ENCODE results near the gene EXTL1.
A peak's percentile ranks its signal among the peaks of the same experiment; 100 is the strongest.

Gene EXTL1

DNA sequence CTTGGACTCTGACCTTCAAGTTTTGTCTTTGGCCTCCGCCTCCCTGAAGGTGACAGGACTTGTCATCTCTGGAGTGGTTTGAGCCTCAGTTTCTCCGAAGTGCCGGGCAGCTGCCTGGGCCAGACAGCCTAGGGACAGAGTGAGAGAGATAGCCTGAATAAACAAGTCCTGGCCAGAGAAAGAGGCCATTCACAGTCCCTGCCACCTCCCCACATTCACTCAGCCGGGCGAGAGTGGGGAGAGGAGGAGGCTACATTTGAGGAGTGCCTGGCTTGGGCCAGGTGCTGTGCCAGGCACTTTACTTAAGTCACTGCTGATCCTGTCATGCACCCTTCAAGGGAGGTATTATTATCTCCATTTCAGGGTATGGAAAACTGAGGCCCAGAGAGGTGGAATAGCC lies 3.5 kb downstream of the EXTL1 start:
- DNase-seq, result no peak

DNA sequence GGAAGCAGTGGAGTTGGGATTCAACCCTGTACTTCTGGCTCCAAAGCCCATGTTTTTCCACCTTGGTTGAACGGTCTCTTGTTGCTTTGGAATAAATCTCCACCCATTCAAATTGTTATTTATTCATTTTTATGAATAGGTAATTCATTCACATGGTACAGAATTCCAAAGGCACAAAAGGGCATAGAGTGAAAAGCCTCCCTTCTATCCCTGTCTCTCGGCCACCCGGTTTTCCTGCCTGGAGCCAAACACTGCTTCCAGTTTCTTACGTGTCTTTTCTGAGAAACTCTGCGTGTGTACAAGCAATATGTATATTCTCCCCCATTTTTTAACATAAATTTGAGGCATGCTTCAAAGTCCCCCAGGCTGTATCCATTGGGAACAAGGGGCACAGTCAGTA lies 3.9 kb downstream of the EXTL1 start:
- DNase-seq, result no peak

DNA sequence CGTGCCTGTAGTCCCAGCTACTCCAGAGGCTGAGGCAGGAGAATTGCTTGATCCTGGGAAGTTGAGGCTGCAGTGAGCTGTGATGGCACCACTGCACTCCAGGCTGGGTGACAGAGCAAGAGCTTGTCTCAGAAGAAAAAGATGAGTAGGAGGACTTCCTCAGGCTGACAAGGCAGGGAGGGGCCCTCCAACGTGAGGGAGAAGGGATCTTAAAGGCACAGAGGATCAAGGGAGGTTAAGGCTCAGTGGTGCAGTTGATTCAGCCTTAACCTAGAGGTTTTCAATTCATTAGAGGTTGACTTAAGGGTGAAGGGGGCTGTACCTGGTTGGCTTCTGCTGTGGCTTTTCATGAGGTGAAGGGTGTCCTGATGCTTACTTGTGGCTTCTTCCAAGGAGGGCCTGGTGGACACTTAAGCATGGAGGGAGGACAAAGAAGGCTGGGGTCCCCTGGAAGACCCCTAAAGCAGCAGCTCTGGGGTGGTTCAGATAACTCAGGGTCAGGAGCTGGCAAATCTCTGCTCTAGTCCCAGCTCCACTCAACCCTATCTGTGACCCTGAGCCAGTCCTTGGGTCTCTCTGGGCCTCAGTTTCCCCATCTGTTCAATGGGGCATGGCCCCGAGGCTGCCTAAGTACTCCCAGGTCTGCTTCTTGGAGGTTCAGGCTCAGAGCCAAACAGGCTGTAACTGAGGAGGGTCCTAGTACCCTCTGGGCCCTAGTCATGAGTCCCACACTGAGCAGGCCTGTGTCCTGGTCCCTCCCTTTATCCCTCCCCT lies 6.3 kb downstream of the EXTL1 start:
- DNase-seq, result no peak

- DNase-seq, result no peak
These were observed 7.0 kb downstream of the EXTL1 start for GRCh38 chr1:26028490-26028980.

DNA sequence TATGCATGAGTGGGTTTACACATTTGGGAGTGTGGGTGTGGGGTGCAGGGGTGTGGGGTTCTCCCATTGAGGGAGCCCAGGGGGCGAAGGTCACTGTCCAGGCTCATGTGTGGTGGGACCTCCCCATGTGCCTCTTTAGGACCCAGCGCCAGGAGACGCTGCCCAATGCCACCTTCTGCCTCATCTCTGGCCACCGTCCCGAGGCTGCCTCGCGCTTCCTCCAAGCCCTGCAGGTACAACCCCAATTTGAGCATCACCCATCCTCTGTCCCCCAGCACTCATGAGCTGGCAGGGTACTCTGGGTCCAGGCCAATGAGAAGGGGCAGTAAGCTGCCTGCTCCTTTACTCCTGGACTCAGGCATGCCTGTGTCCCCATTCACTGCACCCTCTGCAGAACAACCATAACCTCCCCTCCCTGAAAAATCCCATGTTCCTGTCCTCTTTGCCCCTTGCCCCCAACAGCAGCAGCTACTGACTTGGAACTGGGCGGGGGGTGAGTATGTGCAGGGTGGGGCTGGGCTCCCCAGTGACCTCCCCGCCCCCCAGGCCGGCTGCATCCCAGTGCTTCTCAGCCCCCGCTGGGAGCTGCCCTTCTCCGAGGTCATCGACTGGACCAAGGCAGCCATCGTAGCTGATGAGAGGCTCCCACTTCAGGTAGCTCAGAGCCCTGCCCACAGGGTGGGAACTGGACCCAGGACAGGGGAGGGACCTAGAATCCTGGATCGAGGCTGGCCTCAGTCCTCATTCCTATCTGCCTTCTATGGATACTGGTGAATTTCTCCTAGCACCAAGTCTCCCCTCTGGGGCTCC lies 7.7 kb downstream of the EXTL1 start:
- no peak for DNase-seq

GRCh38 chr1:26029864-26030481 lies 8.4 kb downstream of the EXTL1 start:
- DNase-seq, result no peak

DNA sequence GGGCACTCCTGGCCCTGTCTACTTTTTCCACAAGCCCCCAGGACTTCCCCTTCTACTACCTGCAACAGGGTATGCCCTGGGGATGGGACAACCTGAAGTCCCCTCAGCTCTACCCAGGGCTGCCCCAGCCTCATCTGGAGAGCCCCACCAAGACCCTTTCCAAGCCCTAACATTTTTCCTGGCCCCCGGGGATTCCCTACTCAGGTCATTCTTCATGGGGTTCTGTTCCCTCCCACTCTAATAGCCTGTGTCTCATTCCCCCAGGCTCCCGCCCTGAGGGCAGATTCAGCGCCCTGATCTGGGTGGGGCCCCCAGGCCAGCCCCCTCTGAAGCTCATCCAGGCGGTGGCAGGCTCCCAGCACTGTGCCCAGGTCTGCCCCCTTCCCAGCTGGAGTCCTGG lies 9.6 kb downstream of the EXTL1 start:
- no peak for DNase-seq

GRCh38 chr1:26031611-26032220 lies 10.1 kb downstream of the EXTL1 start:
- DNase-seq, result peak; percentile 68

- no peak for DNase-seq
These were observed 11.2 kb downstream of the EXTL1 start for GRCh38 chr1:26032656-26033357.

DNA sequence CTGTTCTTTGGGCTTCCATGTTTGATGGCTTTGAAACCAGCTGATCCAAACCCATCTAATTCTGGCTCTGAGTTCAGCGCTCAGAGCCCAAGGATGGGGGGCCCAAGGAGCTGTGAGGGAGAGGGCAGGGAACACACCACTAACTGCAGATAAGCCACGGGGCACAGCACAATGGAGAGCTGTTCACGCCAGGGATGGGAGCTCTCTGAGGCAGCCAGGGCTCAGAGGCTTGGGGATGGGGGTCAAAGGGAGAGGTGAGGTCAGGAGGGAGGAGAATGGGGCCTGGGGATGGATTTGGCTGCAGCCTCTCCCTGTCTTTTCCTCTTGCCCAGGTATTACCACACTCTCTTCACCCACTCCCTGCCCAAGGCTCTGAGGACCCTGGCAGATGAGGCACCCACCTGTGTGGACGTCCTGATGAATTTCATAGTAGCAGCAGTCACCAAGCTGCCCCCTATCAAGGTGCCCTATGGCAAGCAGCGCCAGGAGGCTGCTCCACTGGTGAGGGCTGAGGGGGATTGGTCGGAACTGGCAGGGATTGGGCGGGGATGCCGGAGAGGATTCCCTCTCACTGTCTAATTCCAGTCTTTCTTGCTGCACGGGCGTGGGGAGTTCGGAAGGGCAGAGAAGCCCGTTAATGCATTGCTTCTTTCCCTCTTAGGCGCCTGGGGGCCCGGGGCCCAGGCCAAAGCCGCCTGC lies 13.1 kb downstream of the EXTL1 start:
- DNase-seq, result no peak

DNA sequence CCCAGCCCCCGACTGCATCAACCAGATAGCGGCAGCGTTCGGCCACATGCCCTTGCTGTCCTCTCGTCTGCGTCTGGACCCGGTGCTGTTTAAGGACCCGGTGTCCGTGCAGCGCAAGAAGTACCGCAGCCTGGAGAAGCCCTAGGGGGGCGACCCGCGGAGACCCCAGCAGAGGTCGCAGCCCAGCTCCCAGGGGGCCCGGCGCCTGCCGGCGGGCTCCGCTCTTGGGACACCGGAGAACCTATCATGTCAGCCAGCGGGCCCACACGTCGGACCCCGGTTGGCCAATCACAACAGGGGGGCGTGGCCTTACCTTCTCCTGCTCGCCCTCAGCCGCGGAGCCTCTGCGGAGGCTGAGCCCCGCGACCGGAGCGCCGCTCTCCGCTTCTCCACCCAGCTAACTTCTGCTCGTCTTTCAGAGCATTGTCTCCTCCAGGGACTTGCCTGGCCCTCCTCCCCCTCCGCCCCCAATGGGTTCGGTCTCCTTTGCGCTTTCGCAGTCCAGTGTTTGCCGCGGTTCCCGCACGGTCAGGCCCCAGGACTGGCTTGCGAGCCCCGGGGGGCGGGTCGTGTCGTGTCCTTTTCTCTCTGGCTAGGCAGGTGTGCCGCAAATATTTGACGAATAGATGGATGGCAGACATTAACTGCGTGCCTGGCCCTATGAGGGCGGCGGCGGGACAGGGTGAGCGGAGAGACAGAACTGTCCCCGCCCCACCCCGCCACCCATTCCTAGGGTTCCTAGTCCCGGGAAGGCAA lies 13.8 kb downstream of the EXTL1 start:
- peak; percentile 90 for DNase-seq

DNA sequence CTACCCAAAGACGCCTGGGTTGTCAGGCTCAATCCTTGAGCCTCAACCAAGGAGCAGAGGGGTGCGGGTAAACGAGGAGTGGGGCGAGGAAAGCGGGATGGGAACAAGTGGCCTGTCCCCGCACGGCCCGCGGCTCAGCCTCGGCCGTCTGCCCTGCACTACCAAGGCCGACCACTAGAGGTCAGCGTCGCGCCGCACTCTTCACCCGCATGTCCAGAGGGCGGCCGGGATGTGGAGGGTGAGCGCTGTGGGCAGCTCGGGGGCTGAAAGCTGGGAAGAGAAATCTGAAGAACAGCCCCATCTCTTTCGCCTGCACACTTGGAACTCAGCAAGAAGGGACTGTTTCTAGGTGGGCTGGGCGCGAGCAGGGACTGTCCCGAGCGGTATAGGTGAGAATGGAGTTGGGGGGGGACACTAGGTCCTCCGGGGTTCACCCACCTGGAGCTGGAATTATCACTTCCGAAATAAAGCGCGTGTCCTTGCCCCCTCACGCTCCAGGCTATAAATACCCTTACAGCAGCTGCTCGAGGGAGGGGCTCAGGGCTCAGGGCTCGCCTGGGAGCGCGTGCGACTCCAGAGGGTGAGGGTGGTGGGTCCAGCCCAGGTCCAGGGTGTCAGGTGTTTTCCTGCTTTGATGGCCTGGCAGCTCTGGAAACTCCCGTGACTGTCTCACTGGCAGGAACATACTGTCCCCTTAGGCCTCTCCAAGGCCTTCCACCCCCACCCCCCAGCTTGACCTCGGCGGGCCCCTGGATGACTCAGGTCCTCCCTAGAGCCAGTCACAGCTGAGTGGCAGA lies 14.6 kb downstream of the EXTL1 start:
- peak; percentile 54 for DNase-seq

DNA sequence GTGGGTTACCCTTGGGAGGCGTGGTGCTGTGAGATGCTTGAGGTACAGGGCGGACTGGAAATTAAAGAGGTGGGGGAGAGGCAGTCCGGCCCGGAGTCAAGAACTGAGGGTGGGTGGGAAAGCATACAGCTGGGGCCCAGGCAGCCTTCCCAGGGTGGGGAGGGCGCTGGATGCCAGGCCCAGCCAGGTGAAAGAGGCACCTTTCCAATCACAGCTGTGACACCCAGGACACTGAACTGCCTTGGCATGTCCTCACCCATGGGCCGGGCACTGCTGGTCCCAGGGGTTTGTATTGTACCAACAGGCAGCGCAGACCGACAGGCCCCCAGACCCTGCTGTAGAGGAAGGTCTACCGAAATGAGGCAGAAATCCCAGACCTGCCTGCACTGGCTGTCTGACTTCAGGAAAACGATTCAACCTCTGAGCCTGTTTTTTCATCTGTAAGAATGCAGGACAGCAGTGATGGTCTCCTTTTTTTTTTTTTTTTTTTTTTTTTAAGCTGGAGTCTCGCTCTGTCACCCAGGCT lies 15.2 kb downstream of the EXTL1 start:
- no peak for DNase-seq

DNA sequence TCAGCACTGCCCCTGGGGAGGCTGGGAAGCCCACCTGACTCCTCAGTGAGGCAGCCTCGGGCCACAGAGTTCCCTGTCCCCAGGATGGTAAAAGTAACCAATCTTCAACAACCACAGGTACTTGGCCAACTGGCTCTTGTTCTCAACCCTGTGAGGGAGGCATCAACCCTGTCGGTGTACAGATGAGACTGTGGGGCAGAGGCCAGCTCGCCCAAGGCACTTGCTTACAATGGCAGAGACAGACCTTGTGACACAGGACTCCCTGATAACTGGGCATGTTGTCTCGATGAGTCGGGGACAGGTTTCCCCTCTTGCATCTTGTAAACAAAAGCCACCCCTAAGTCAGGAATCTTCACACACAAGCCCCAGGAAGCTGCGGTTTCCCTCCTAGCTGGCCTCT lies 16.3 kb downstream of the EXTL1 start:
- DNase-seq, result no peak

GRCh38 chr1:26038477-26038876 lies 16.9 kb downstream of the EXTL1 start:
- no peak for DNase-seq

GRCh38 chr1:26038904-26039303 lies 17.3 kb downstream of the EXTL1 start:
- DNase-seq, result no peak

GRCh38 chr1:26041401-26041800 lies 19.8 kb downstream of the EXTL1 start:
- DNase-seq, result no peak

- no peak for DNase-seq
These were observed 20.4 kb downstream of the EXTL1 start for GRCh38 chr1:26041978-26042377.

DNA sequence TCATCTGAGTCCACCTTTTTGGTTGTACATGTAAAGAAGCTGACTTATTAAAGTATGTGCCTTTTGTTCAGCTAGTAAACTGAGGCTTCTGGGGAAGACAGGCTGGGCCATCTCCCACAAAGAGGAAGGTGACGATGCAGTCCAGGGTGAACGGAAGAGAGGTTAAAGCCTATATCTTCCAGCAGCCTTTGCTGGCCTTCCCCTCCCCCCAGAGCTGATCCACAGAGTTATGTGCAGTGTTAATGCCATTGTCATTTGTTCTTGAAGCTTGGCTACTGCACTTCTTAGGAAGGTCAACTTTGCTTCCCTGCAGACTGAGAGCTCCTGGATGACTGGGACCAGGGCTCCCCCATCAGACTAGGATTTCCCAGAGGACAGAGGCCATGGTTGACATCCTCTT lies 22.2 kb downstream of the EXTL1 start:
- DNase-seq, result no peak

DNA sequence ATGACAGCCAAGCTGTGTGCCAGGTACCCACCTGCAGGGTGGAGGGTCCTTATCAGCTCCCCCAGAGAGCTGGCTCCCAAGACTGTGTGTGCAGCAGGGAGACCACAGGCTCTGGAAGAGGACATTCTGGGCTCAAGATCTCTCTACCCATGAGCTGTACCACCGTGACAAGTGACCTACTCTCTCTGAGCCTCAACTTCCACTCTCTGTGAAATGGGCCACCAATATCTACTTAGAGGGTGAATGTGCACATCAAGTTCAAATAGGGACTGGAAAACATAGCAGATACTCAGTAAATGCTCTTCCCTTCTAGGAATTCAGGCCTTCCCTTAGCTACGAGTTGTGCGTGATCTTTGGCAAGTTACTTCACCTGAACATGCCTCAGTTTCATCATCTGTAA lies 22.8 kb downstream of the EXTL1 start:
- no peak for DNase-seq

All from fibroblast of skin of right quadriceps (primary cell).